HepG2 (cell line): ENCODE results near the gene FIGNL1. TPM values are rescaled to one million over a fixed set of nuclear protein-coding genes. Genes with fewer than 3 reads are reported as not detected.

Experiments
- ATAC-seq: fragments of 200-7000 bp; cut with Tn5 transposase; 3 replicates; pipeline ENCODE4 v1.9.1; 2020; ENCODE audit warnings: mild to moderate bottlenecking, moderate library complexity
- BruUV-seq: library from RNA; stranded (reverse); fragments of 400-500 nt; replicated peaks from 2 replicates; lab custom pipeline; 2021; lab: Mats Ljungman, UMichigan
- CTCF ChIA-PET: fragments of 300-600 bp; formaldehyde crosslinking; extraction: SDS; loops from one replicate; lab custom pipeline; 2021; ENCODE audit warnings: low total read pairs, inconsistent platforms, low intra/inter-chr PET ratio; lab: Yijun Ruan, JAX
- POLR2A ChIA-PET: fragments of 350-600 bp; sonication (Branson Sonifier 250); formaldehyde crosslinking; loops from one replicate; lab custom pipeline; 2020; ENCODE audit warnings: antibody characterized with exemption, inconsistent platforms; lab: Yijun Ruan, JAX
- DNase-seq: peaks from one replicate; pipeline ENCODE4 v3.0.0-alpha.2; 2015; ENCODE audit warnings: low spot score
- FAIRE-seq: peaks from 3 replicates; lab custom pipeline; 2011; peaks lifted over from hg19 to GRCh38; lab: Jason Lieb, UNC
- H2AFZ ChIP-seq: one replicate; pipeline ENCODE4 v1.6.1; 2011; ENCODE audit warnings: low read length, inconsistent platforms
- H3K27ac ChIP-seq: fragments of 300-600 bp; 3 replicates; pipeline ENCODE4 v1.8.0; 2011; ENCODE audit warnings: mixed run types, mild to moderate bottlenecking, mixed read lengths, low read length, inconsistent platforms; ENCODE audit not compliant: insufficient read depth; ENCODE audit errors: extremely low read length
- H3K27me3 ChIP-seq, 2 experiments: fragments of 200-600 bp in 1 of 2; 2 replicates in 1 of 2; 3 replicates in 1 of 2; pipeline versions ENCODE4 v1.6.0 to v1.8.0; 2011; ENCODE audit warnings: low read length in 2 of 2, mild to moderate bottlenecking in 2 of 2, moderate library complexity in 2 of 2, inconsistent platforms in 1 of 2; ENCODE audit not compliant: insufficient read depth in 2 of 2, control insufficient read depth in 1 of 2
- H3K36me3 ChIP-seq, 2 experiments: fragments of 200-600 bp in 1 of 2; replicated peaks in 1 of 2; 2 replicates in 1 of 2; 3 replicates in 1 of 2; pipeline versions ENCODE4 v1.5.1 to v1.8.0; 2011; ENCODE audit warnings: low read length in 2 of 2, inconsistent platforms in 1 of 2; ENCODE audit not compliant: insufficient read depth in 2 of 2, control insufficient read depth in 1 of 2
- H3K4me1 ChIP-seq: 2 replicates; pipeline ENCODE4 v1.5.1; 2012; ENCODE audit warnings: low read length, inconsistent platforms; ENCODE audit not compliant: insufficient read depth
- H3K4me2 ChIP-seq: 2 replicates; pipeline ENCODE4 v1.6.0; 2011; ENCODE audit warnings: low read depth, low read length, inconsistent platforms
- H3K4me3 ChIP-seq, 3 experiments: fragments of 200-600 bp in 1 of 3; sonication (generic), shearing (Covaris generic) in 1 of 3; replicated peaks in 1 of 3; 2 replicates each; pipeline ENCODE4 v1.5.1; 2011 to 2016; ENCODE audit warnings: low read length in 3 of 3, inconsistent platforms in 2 of 3, low read depth in 2 of 3, mild to moderate bottlenecking in 2 of 3, control low read depth in 1 of 3, mixed read lengths in 1 of 3; ENCODE audit not compliant: insufficient read depth in 1 of 3
- H3K79me2 ChIP-seq: one replicate; pipeline ENCODE4 v1.6.1; 2011; ENCODE audit warnings: low read length, inconsistent platforms; ENCODE audit not compliant: insufficient read depth
- H3K9ac ChIP-seq: 2 replicates; pipeline ENCODE4 v1.6.0; 2011; ENCODE audit warnings: mild to moderate bottlenecking, low read depth, low read length, inconsistent platforms; ENCODE audit not compliant: insufficient read depth
- H3K9me3 ChIP-seq: 2 replicates; pipeline ENCODE4 v1.5.1; 2012; ENCODE audit warnings: mild to moderate bottlenecking, low read length
- H4K20me1 ChIP-seq: 2 replicates; pipeline ENCODE4 v1.6.0; 2011; ENCODE audit warnings: inconsistent platforms, mild to moderate bottlenecking, low read length, moderate library complexity; ENCODE audit not compliant: insufficient read depth
- ATF7-NPFF ChIP-seq: sonication (generic); formaldehyde crosslinking; IDR thresholded peaks from 2 replicates; pipeline ENCODE4 v1.8.1; 2023; ENCODE audit warnings: mild to moderate bottlenecking, low read depth, missing genetic modification reagents, moderate library complexity
- HMGA1 ChIP-seq: sonication (generic); formaldehyde crosslinking; conservative IDR thresholded peaks from 2 replicates; pipeline ENCODE4 v1.4.0; 2020; ENCODE audit warnings: missing genetic modification reagents
- HNF4G ChIP-seq, 2 experiments: sonication (generic) in 1 of 2; formaldehyde crosslinking in 1 of 2; IDR thresholded peaks; 2 replicates each; pipeline versions ENCODE4 v1.4.0 to v1.6.1; 2011 to 2020; ENCODE audit warnings: borderline replicate concordance in 2 of 2, low read depth in 2 of 2, mild to moderate bottlenecking in 2 of 2, low read length in 1 of 2, missing genetic modification reagents in 1 of 2, moderate library complexity in 1 of 2
- MIER3 ChIP-seq: IDR thresholded peaks from 2 replicates; pipeline ENCODE4 v1.6.1; 2016; ENCODE audit warnings: missing compliant biosample characterization, borderline replicate concordance
- RBFOX2 ChIP-seq: fragments of 200-400 bp; formaldehyde crosslinking; IDR thresholded peaks from 2 replicates; pipeline ENCODE4 v1.6.1; 2017; ENCODE audit warnings: low read depth, mild to moderate bottlenecking, low read length
- ZBTB38 ChIP-seq: sonication (generic); formaldehyde crosslinking; IDR thresholded peaks from 2 replicates; pipeline ENCODE4 v1.5.1; 2020; ENCODE audit warnings: mild to moderate bottlenecking, missing genetic modification reagents
- ZBTB7B ChIP-seq: sonication (generic); formaldehyde crosslinking; IDR thresholded peaks from 2 replicates; pipeline ENCODE4 v1.4.0; 2020; ENCODE audit warnings: missing genetic modification reagents
- ZFY ChIP-seq: sonication (generic); formaldehyde crosslinking; IDR thresholded peaks from 2 replicates; pipeline ENCODE4 v1.4.0; 2020; ENCODE audit warnings: missing genetic modification reagents
- ZNF138 ChIP-seq: sonication (generic); formaldehyde crosslinking; IDR thresholded peaks from 2 replicates; pipeline ENCODE4 v1.5.0; 2020; ENCODE audit warnings: mild to moderate bottlenecking, low read depth, missing genetic modification reagents
- ZNF234 ChIP-seq: sonication (generic); formaldehyde crosslinking; conservative IDR thresholded peaks from 2 replicates; pipeline ENCODE4 v1.5.1; 2020; ENCODE audit warnings: mild to moderate bottlenecking, missing genetic modification reagents
- ZNF446 ChIP-seq: sonication (generic); formaldehyde crosslinking; IDR thresholded peaks from 2 replicates; pipeline ENCODE4 v1.5.0; 2020; ENCODE audit warnings: mild to moderate bottlenecking, missing genetic modification reagents
- ZNF451 ChIP-seq: sonication (generic); formaldehyde crosslinking; IDR thresholded peaks from 2 replicates; pipeline ENCODE4 v1.5.0; 2020; ENCODE audit warnings: mild to moderate bottlenecking, missing genetic modification reagents
- ZNF607 ChIP-seq: sonication (generic); formaldehyde crosslinking; IDR thresholded peaks from 2 replicates; pipeline ENCODE4 v1.5.1; 2020; ENCODE audit warnings: missing genetic modification reagents, mild to moderate bottlenecking, borderline replicate concordance
- ZZZ3 ChIP-seq: sonication (generic); formaldehyde crosslinking; IDR thresholded peaks from 2 replicates; pipeline ENCODE4 v1.4.0; 2020; ENCODE audit warnings: missing genetic modification reagents, mild to moderate bottlenecking, borderline replicate concordance
- WGBS: methylation state at CpG from one replicate; pipeline ENCODE4 v1.1.6; 2017; ENCODE audit warnings: low lambda C conversion rate; 5-methylcytosine and 5-hydroxymethylcytosine counted together
- in situ Hi-C: cut with HindIII; loops from 2 replicates; pipeline ENCODE4 v1.10.0; 2017; ENCODE audit warnings: low pct_unique_long_range_greater_than_20kb; ENCODE audit not compliant: extremely low pct_ligation_motif_present
- intact Hi-C: fragments of 100-400 bp; cut with micrococcal nuclease; formaldehyde crosslinking; loops from one replicate; pipeline ENCODE4 v1.10.0; 2022; ENCODE audit not compliant: unreplicated experiment
- polyA plus RNA-seq, 8 experiments: library from polyadenylated mRNA; depleted of rRNA in 3 of 8; stranded (reverse) in 7 of 8; unstranded in 1 of 8; fragments of >200 nt; fragmentation: Illumina TruSeq in 4 of 8; extraction: Trizol in 4 of 8; gene quantifications; 2 replicates each; pipeline versions ENCODE4 v1.2.1 to v1.2.3, GENCODE V29; 2011 to 2016; ENCODE audit warnings: low read depth in 4 of 8, missing spikeins in 1 of 8, mixed read lengths in 1 of 8; ENCODE audit not compliant: insufficient read depth in 1 of 8
- total RNA-seq, 5 experiments: library from RNA; depleted of rRNA; stranded (reverse); fragments of >200 nt; fragmentation: Illumina TruSeq; extraction: Trizol; gene quantifications; 2 replicates each; pipeline ENCODE4 v1.2.3, GENCODE V29; 2016; ENCODE audit warnings: low read depth in 1 of 5
- TF ChIP-seq, protein P1 (sequence below): sonication (generic); formaldehyde crosslinking; IDR thresholded peaks from 2 replicates; pipeline ENCODE4 v1.5.1; 2020; ENCODE audit warnings: missing genetic modification reagents, mild to moderate bottlenecking, borderline replicate concordance
- TF ChIP-seq, protein P2 (sequence below): sonication (generic); formaldehyde crosslinking; IDR thresholded peaks from 2 replicates; pipeline ENCODE4 v1.8.0; 2022; ENCODE audit warnings: mild to moderate bottlenecking, missing genetic modification reagents
- TF ChIP-seq, protein P3 (sequence below): sonication (generic); formaldehyde crosslinking; conservative IDR thresholded peaks from 2 replicates; pipeline ENCODE4 v1.4.0; 2020; ENCODE audit warnings: missing genetic modification reagents
- TF ChIP-seq, protein P4 (sequence below): sonication (generic); formaldehyde crosslinking; IDR thresholded peaks from 2 replicates; pipeline ENCODE4 v1.8.0; 2022; ENCODE audit warnings: mild to moderate bottlenecking, missing genetic modification reagents, moderate library complexity

Gene FIGNL1
- total and polyA plus RNA-seq, 2 of the 13 experiments (the other 11 are each of a cell fraction or from before 2014, with no cell fraction given) = 4.0 to 20.9 TPM

DNA sequence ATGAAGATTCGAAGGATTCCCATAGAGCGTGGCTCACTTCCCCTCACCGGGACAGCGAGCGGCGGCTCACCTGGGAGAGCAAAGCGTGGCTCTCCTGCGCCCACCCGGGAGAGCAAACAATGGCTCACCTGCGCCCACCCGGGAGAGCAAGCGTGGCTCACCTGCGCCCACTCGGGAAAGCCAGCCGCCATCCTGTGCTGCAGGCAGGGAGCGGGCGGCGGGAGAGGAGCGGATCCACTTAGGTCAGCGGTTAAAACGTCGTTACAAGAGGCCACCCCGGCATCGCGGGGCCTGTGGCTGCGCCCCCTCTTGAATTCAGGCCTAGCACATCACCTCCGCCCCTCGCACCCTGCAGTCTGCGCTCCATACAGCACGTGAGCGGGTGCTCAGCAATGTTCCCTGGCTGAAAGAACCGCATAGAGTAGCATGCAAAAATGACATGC is 461 bp upstream of the FIGNL1 start:
- FAIRE-seq (no peak), ATAC-seq (no peak), DNase-seq (no peak)
- no TSS peak for BruUV-seq
- Histone ChIP-seq H3K9ac (peak overlapping the region; percentile 70), H3K4me3 (peak overlapping the region in 2 of 3 experiments; percentile 90 to 96; a peak in 3 of 6 replicates), H3K9me3 (no peaks in the 10 kb centered on the region), H3K27ac (no peak overlapping the region), H3K27me3 (no peaks in the 10 kb centered on the region), H3K4me2 (peak overlapping the region; percentile 75), H3K36me3 (peaks cover 2 to 5% of the 10 kb centered on the region in 2 experiments; a peak in 2 of 5 replicates), H3K79me2 (peaks cover 8% of the 10 kb centered on the region), H3K4me1 (peaks cover 38% of the 10 kb centered on the region), H2AFZ (no peak overlapping the region), H4K20me1 (no peaks in the 10 kb centered on the region)
- intact Hi-C loops (no loop called here), in situ Hi-C loops (loop anchor here (25.0 kb wide), 1 partner anchor 687 kb away; no protein-coding TSS in a partner anchor)
- POLR2A ChIA-PET = interaction anchor here (1.4 kb wide), 1 partner anchor 15 kb away, joined by 4 read pairs; no protein-coding TSS in a partner anchor
- WGBS = 96% methylated on average over 32 of the region's 32 CpGs
- CTCF ChIA-PET = no interaction called here
- TF ChIP-seq ZBTB7B (no peak), ZNF451 (CRISPR knock-in tag) (no peak), ZFY (CRISPR knock-in tag) (0 out of 2 replicates have a peak, but pooled peaks have one; percentile 5), ZNF607 (CRISPR knock-in tag) (peak; percentile 14; the same call in 1 of the 2 replicates), RBFOX2 (peak; percentile 23), ATF7-NPFF (CRISPR knock-in tag) (no peak), HMGA1 (CRISPR knock-in tag) (no peak), ZZZ3 (0 out of 2 replicates have a peak, but pooled peaks have one; percentile 1), HNF4G (IDR thresholded peaks at IDR 0.05; ENCODE audit: borderline replicate concordance, low read depth, low read length) (no peak), HNF4G (CRISPR knock-in tag; IDR thresholded peaks at IDR 0.05; ENCODE audit: borderline replicate concordance, low read depth) (no peak), ZNF234 (CRISPR knock-in tag) (no peak), ZNF138 (peak; percentile 3; the same call in 1 of the 2 replicates), MIER3 (CRISPR knock-in tag) (no peak), ZBTB38 (peak; percentile 97), ZNF446 (CRISPR knock-in tag) (0 out of 2 replicates have a peak, but pooled peaks have one; percentile 34)
- TF ChIP-seq, protein P1, sequence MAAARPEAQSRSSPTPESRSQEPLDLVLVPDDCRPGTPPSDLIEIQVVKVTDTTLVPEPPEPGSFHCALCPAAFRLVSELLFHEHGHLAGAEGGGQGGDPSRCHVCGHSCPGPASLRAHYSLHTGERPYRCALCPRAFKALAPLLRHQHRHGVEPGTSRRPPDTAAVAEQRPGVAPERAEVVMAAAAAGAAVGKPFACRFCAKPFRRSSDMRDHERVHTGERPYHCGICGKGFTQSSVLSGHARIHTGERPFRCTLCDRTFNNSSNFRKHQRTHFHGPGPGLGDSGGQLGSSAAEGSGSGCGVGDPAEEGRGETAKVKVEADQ (CRISPR knock-in tag) = 0 out of 2 replicates have a peak, but pooled peaks have one; percentile 10
- TF ChIP-seq, protein P2, sequence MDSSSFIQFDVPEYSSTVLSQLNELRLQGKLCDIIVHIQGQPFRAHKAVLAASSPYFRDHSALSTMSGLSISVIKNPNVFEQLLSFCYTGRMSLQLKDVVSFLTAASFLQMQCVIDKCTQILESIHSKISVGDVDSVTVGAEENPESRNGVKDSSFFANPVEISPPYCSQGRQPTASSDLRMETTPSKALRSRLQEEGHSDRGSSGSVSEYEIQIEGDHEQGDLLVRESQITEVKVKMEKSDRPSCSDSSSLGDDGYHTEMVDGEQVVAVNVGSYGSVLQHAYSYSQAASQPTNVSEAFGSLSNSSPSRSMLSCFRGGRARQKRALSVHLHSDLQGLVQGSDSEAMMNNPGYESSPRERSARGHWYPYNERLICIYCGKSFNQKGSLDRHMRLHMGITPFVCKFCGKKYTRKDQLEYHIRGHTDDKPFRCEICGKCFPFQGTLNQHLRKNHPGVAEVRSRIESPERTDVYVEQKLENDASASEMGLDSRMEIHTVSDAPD (CRISPR knock-in tag) = 0 out of 2 replicates have a peak, but pooled peaks have one; percentile 18
- TF ChIP-seq, protein P3, sequence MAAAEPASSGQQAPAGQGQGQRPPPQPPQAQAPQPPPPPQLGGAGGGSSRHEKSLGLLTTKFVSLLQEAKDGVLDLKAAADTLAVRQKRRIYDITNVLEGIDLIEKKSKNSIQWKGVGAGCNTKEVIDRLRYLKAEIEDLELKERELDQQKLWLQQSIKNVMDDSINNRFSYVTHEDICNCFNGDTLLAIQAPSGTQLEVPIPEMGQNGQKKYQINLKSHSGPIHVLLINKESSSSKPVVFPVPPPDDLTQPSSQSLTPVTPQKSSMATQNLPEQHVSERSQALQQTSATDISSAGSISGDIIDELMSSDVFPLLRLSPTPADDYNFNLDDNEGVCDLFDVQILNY (CRISPR knock-in tag) = no peak
- TF ChIP-seq, protein P4, sequence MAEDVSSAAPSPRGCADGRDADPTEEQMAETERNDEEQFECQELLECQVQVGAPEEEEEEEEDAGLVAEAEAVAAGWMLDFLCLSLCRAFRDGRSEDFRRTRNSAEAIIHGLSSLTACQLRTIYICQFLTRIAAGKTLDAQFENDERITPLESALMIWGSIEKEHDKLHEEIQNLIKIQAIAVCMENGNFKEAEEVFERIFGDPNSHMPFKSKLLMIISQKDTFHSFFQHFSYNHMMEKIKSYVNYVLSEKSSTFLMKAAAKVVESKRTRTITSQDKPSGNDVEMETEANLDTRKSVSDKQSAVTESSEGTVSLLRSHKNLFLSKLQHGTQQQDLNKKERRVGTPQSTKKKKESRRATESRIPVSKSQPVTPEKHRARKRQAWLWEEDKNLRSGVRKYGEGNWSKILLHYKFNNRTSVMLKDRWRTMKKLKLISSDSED = 0 out of 2 replicates have a peak, but pooled peaks have one; percentile 69
